GM18526 (cell line): ENCODE results near the gene ZNF442.

Experiments used
- POLR2A ChIP-seq: IDR thresholded peaks from 3 replicates; pipeline ENCODE4 v1.6.1; 2011; ENCODE audit not compliant: insufficient read length; ENCODE audit errors: extremely low read depth

Gene ZNF442

GRCh38 chr19:12365236-12366162 is at the start of gene ZNF442:
Gene ZNF442, minus strand, starts transcription at chr19:12365683. Its CDS starts 2,052 bp downstream, at chr19:12363631.
- peak; percentile 76 for TF ChIP-seq POLR2A

- TF ChIP-seq POLR2A = no peak
These were observed 46.4 kb upstream of the ZNF442 start for GRCh38 chr19:12411893-12412292.

- TF ChIP-seq POLR2A = peak; percentile 72
These were observed 35.4 kb upstream of the ZNF442 start, which contains the start of gene ZNF799 for GRCh38 chr19:12400633-12401502. Gene ZNF799, minus strand, starts transcription at chr19:12401271. Its CDS starts 201 bp downstream, at chr19:12401070.

DNA sequence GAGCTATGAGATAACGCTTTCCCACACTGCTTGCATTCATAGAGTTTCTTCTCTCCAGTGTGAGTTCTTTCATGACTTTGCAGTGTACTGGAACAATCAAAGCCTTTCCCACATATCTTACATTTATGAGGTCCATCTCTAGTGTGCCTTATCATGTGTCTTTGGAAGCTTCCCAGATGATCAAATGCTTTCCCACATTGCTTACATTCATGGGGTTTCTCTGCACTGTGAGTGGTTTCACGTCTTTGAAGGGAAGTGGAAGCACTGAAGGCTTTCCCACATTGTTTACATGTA is 14.9 kb upstream of the ZNF442 start:
- no peak for TF ChIP-seq POLR2A

DNA sequence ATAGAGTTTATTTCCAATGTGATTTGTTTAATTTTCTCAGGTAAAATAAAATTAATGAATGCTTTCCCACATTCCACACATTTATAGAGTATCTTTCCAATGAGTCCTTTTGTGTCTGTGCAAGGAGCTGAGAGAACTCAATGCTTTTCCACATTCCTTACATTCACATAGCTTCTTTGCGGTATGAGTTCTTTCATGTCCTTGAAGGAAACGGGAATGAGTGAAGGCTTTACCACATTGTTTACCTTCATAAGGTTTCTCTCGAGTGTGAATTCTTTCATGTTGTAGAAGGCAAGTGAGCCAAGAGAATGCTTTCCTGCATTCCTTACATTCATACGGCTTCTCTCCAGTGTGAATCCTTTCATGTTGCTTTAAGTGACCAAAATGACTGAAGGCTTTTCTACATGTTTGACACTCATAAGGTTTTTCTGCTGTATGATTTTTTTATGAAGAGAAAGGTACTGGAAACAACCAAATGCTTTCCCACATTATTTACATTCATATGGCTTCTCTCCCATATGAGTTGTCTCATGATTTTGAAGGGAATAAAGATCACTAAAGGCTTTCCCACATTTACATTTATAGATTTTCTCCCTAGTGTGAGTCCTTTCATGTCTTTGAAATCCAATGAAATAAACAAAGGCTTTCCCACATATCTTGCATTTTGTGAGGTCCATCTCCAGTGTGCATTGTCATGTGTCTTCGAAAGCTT is 14.4 kb upstream of the ZNF442 start:
- TF ChIP-seq POLR2A = no peak

GRCh38 chr19:12374026-12374425 is 8.5 kb upstream of the ZNF442 start:
- TF ChIP-seq POLR2A = no peak

- TF ChIP-seq POLR2A = no peak
These were observed 870 bp downstream of the ZNF442 start for GRCh38 chr19:12364391-12365235.

DNA sequence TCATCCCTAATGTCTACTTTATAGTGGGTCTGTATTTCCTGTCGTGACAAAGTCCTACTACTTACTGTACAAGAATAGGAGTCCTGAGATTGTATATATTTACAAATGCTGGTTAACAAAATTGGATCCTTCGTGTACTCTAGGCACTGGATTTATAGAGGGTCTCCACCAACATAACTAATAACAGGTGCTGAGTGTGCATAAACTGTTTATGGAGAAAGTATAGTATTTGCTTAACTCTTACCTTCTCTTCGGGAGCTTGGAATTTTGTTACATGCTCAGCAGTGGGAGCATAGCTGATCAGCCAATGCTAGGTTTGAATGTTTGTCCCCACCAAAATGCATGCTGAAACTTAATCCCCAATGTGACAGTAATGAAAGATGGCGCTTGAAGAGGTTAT is 12.1 kb downstream of the ZNF442 start:
- no peak for TF ChIP-seq POLR2A

DNA sequence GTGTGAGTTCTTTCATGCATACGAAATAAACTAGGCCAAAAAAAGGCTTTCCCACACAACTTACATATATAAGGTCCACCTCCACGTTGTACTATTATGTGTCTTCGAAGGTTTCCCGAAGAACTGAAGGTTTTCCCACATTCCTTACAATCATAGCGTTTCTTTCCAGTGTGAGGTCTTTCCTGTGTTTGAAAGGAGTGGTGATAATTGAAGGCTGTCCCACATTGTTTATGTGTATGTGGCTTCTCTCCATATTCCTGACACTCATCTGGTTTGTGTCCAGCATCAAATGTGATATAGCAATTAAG is 14.6 kb downstream of the ZNF442 start:
- no peak for TF ChIP-seq POLR2A

GRCh38 chr19:12350185-12350889 is 15.1 kb downstream of the ZNF442 start:
- TF ChIP-seq POLR2A = no peak

- TF ChIP-seq POLR2A = no peak
These were observed 18.6 kb downstream of the ZNF442 start for GRCh38 chr19:12346896-12347295.

GRCh38 chr19:12345197-12345596 is 20.3 kb downstream of the ZNF442 start:
- no peak for TF ChIP-seq POLR2A

DNA sequence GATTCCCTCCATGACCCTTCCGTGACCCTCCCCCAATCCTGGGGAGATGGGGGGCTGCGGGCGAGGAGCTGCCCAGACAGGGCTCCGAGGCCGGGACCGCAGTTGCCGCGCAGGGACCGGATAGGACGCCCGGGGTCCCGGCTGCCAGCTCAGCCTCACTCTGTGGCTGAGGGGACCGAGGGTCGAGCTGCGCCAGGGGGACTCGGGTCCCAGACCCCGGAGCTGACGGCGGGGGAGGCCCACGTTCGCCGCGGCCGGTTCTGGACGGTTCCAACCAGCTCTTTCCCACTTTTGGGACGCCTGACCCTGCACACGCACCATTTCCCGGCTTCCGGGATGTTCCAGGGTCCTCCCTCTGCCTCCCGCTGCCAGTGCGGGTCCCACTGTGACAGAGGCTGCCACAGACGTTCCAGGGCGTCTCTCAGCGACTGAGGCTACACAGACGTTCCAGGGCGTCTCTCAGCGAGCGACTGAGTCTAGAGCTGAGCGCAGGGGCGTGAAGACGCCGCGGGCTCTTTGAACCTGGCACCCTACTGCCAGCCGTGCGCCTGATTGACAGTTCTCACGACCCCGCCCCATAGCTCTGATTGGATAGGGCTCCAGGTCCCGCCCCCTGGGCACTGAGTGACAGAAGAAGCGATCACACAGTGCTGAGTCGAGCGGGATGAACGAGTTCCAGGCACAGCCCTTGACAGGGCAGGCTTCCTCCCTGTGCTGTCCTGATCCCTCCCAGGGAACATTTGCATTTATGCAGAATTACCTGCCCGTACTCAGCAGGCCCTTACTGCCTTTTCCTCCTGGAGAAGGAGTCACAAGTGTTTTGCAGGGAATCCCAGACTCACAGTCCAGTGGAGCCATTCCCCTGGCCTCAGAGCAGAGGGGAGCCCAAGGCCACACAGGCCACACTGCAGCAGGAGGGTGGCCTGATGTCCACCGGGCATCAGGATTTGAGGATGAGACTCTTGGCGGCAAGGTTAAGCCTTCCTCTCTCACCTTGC is 32.0 kb downstream of the ZNF442 start, which contains the start of gene ZNF563:
TSS of gene ZNF563 (minus strand) at position 472 of the 998 bp plus-strand sequence. CDS start at position 321, 151 bp downstream.
- TF ChIP-seq POLR2A = peak; percentile 95
